Activated T-cell treated with anti-CD3 and anti-CD28 coated beads for 24 hours (primary cell): ENCODE results near the gene ENTPD7.

Experiments used
- DNase-seq: peaks from one replicate; pipeline ENCODE4 v3.0.0-alpha.2; 2020; ENCODE audit warnings: low read depth

The ENTPD7 gene

DNA sequence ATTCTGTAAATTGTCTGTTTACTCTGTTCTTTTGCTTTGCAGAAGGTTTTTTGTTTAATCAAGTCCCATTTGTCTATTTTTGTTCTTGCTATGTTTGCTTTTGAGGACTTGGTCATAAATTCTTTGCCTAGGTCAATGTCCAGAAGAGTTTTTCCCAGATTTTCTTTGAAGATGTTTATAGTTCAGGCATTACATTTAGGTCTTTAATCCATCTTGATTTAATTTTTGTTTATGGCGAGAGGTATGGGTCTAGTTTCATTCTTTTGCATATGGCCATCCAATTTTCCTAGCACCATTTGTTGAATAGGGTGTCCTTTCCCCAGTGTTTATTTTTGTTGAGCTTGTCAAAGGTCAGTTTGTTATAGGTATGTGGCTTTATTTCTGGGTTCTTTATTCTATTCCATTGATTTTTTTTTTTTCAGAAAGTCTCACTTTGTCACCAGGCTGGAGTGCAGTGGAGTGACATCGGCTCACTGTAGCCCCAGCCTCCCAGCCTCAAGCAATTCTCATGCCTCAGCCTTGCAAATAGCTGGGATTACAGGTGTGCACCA lies 11.6 kb upstream of the ENTPD7 start:
- DNase-seq = no peak

DNA sequence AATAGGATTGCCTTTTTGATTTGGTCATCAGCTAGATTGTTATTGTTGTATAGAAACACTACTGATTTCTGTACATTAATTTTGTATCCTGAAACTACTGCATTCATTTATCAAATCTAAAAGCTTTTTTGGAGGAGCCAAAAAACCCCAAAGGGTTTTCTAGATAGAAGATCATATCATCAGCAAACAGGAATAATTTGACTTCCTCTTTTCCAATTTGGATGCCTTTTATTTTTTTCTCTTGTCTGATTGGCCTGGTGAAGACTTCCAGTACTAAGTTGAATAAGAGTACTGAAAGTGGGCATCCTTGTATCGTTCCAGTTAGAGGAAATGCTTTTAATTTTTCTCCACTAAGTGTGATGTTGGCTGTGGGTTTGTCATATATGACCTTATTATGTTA lies 10.6 kb upstream of the ENTPD7 start:
- DNase-seq = no peak

DNA sequence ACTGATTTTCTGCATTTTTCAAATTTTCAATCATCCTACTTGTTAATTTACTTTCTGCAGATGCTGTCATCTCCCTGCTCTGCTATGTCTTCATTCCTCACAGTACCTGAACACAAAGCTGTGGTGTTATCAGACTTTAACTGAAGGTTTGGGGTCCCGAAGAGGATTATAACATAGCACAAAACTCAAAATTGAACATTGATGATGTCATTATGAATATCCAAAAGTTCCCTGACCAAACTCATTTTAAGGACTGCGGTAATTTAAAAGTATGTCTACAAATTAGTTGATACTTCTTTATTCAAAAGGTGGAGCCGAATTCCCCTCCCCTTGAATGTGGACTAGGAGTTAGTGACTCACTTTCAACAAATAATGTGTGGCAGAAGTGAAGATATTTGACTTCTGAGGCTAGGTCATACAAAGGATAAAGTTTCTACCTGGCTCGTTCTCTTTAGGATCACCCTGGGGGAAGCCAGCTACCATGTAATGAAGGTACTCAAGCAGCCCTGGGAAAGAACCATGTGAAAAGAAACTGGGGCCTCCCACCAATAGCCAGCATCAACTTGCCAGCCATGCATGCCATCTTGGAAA lies 6.4 kb upstream of the ENTPD7 start:
- DNase-seq = no peak

DNA sequence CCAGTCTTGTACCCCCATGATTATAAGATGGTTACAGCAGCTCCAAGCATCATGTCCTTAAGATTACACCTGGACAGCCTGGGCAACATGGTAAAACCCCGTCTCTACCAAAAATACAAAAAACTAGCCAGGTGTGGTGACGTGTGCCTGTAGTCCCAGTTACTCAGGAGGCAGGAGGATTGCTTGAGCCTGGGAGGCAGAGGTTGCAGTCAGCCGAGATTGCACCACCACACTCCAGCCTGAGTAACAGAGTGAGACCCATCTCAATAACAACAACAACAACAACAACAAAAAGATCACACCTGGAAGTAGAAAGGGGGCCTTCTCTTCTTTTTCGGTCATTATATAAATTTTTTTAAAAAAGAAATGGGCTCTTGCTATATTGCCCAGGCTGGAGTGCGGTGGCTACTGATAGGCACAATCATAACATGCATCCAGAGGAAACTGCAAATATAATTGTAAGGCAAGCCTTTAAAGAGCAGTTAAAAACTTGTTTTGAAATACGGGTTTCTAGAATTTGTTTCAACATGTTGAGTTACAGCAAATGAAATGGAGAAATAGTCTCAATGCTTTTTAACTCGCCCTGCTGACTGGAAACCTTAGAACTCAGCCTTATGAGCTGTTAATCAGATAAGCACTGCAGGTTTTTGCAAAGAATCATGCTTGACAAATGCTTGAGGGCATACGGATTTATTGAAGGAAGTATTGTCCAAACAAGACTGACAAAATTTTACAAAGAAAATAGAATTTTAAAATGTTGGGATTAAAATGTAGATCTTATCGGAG lies 4.7 kb upstream of the ENTPD7 start:
- no peak for DNase-seq

DNA sequence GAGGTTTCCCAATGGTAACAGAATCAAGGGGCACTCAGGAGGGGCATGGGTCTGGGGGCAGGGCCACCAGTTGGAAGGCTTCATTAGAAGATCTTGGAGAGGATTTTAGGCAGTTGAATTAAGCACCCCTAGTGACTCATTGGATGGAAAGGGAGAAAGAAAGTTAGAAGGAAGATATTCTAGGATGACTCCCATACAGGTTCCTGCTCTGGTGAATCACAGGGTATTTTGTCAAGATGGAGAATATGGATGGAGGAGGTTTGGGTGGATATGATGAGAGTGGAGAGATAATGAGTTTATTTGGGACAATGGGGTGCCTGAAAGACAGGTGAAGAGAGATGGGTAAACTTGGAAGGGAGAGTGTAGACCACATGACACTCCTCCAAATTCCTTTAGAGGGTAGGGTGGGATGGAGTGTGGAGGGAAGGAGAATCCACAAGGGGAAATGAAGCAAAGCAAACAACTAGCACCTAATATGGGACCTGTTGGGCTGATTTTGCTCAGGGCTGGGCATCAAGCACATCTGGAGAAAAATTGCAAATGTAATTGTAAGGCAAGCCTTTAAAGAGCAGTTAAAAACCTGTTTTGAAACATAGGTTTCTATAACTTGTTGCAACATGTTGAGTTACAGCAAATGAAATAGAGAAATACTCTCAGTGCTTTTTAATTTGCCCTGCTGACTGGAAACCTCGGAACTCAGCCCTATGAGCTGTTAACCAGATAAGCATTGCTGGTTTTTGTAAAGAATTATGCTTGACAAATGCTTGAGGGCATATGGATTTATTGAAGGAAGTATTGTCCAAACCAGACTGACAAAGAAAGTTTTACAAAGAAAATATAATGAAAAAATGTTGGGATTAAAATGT lies 2.9 kb upstream of the ENTPD7 start:
- no peak for DNase-seq

DNA sequence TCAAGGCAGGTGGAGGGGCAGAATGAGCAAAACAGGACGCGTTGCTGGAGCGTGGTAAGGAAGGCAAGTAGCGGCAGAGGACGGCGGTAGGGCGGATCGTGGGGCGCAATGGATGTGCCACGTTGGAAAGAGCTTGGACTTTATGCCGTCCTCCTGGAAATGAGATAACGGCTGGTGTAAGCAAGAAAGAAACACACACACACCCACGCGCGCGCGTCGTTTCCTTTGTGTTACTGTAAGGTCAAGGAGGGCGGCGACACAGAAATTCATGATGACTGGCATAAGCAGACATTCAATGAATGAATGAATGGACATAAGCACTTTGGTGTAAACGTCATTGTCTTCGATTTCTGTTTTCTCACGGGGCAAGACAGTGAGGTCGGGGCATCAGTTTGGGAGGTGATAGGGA lies 683 bp upstream of the ENTPD7 start:
- DNase-seq = peak; percentile 26

DNA sequence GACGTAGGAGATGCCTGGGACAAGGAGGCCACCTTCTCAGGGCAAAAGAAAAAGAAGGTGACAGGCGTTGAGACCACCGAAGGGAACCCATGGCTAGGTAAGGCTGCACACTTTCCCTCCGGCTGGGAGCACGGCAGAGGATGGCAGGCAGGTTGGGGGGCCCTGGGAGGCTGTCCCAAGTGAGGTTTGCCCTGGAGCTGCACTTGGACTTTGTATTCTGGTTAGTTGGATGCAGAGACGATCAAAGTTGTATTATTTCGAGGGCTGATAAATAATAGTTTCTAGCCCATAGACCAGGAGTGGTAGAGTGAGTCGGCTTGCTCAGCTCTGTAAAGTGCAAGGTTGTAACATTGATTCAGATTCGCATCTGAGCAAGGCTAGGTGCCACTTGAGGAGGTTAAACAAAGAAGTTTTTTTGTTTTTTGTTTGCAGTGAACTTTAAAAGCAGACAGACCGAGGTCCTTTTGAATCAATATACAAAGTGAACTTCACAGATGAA lies 608 bp downstream of the ENTPD7 start:
- DNase-seq = no peak

DNA sequence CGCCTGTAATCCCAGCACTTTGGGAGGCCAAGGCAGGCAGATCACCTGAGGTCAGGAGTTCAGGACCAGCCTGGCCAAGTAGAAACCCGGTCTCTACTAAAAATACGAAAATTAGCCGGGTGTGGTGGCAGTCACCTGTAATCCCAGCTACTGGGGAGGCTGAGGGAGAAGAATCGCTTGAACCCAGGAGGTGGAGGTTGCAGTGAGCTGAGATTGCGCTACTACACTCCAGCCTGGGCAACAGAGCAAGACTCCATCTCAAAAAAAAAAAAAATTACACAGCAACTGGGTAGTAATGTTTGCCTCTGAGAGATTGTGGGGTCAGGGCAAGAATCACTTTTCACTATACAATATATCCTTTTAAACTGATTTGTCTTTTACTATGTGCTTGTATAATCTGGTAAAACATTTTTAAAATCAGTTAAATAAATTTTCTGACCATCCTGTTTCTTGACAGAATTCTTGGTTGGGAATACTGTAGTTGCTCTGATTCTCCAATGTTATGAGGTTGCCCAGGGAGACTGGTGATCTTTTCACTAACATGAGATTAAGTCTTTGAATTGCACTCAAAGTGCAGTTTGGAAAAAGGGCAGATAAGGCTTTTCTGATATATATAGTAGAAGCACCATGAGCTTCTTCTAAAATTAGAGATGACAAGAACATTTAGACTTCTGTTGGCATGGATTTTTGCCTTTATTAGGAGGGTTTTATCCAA lies 1.5 kb downstream of the ENTPD7 start:
- DNase-seq = no peak

DNA sequence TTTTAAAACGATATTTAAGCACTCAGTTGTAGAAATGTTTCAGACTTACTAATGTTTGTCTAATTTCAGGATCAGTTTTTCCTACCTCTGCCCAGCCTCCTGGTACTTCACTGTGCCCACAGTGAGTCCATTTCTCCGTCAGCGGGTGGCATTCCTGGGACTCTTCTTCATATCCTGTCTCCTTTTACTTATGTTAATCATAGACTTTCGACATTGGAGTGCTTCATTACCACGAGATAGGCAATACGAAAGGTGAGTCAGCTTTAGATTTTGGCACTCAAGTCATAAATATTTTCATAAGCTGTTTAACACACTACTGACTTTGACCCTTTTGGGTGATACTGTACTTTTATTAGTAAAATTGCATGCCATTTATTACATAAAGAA lies 2.1 kb downstream of the ENTPD7 start:
- no peak for DNase-seq

DNA sequence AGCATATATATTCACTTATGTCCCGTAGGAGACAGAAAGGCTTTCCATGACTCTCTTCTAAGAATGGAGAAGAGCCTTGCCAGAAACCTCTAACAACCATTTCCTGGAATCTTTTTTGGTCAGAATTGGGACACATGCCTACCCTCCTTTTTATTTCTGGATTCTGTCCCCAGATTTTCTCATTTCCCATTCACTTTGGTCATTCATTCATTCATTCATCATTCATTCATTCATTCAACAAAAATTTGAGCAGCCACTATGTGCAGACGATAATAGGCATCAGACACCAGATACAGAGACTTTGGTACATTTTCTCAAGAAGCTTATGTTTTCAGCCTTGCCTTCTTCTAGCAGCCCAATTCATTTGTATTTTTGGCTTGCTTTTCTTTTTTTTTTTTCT lies 6.0 kb downstream of the ENTPD7 start:
- no peak for DNase-seq

DNA sequence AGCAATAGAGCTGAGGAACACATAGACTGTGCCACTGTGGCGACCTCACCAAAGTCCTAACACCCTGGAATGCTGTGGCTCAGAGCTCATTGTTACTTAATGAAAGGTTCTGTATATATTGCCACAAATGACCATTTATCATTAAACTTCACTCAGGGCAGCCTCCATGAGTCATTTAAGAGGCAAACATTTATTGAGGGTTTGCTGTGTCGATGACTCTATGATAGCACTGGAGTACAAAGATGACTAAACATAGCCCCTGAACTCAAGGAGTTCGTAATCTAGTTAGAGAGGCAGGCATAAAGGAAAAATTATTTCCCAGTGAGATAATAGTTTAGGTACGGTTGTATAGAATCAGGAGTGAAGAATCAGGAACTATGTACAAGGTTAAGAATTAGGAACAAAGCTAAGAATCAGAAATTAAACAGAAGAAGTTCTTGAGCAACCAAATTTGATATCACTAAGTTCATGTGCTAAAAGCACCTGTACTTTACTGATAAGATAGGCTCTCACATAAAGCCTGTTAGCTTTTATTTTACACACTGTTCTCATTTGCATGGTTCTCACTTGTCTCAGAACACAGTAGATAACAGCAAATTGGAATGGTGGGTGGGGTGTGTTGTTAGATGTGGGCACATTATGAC lies 7.9 kb downstream of the ENTPD7 start:
- no peak for DNase-seq

DNA sequence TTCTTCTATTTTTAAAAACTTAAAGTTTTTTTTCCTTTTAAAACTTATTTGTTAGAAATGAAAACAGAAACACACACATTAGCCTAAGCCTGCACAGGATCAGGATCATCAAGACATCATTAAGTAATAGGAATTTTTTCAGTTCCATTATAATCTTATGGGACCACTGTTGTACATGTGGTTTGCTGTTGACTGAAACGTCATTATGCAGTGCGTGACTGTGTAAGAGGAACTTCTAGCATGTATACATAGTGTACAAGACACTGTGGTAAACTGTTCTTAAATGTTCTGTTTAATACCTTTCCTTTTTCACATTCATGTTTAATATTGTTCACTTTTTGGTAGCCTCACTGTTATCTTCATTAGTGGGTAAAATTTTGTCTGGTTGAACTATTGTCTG lies 12.1 kb downstream of the ENTPD7 start:
- no peak for DNase-seq

DNA sequence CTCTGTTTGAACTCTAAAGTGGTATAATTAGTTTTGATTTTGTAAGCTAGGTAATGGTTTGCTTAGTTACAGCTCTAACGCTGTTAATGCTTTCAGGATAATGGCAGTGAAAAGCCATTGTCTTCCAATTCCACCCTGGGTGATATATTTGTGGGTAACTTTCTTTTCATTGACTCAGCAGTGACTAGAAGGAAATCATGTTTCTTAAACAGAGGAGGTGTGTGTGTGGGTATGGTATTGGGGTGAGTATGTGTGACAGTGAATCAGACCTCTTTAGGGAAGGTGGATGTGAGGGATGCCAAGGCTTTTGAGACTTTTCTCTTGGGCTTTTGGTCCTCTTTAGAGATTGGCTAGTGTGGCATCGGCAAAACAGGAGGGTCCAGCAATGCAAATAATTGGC lies 13.6 kb downstream of the ENTPD7 start:
- DNase-seq = no peak

DNA sequence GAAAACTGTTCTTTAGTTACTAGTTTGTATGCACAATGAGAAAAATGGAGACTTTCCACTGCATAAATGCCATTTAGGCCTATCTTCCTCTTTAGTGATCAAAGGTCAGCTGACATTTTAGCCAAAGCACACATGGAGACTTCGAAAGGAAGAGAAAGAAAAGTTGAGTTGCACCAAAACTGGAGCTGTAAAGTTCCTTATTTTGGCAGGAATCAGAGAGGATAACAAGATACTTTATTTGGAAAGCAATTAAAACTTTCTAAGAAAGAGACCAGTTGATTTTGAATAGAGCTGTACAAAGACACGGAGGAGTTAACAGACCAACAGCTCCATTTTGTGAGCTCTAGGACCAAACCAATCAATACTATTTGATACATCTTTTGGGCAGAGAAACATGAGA lies 14.2 kb downstream of the ENTPD7 start:
- DNase-seq = no peak

DNA sequence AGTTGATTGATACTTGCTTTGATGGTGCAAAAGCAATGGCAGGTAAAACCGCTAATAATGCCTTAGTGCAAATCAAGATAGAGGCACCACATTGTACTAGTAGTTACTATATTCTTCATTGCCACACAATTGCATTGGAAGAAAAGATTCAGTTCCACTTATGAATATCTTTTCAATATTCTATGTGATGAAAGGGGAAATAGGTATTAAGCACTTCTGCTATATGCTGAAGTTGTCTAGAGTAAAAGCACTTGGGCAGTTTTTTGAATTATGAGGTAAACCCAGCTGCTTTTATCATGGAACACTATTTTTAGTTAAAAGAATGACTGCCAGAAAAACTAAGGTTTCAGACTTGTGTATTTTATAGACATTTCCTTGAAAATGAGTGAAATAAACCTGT lies 15.5 kb downstream of the ENTPD7 start:
- DNase-seq = no peak

DNA sequence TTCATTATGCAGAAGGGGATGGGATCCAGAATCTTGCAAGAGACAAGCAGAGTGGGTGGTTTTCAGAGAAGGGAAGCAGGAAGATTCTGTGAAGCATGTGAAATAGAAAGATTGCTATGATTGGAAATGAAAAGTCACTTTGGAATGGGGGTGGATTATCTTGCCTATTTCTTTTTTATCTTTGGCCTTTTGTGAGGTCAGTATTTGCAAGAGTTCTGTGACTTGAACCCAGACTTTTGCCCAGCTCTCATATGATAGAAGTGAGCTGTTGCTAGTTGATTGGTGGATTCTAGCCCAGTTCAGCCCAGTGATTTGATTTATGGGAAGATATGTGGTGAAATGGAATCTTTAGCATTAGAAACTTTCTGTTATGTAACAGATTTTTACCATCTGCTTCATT lies 17.1 kb downstream of the ENTPD7 start:
- no peak for DNase-seq

DNA sequence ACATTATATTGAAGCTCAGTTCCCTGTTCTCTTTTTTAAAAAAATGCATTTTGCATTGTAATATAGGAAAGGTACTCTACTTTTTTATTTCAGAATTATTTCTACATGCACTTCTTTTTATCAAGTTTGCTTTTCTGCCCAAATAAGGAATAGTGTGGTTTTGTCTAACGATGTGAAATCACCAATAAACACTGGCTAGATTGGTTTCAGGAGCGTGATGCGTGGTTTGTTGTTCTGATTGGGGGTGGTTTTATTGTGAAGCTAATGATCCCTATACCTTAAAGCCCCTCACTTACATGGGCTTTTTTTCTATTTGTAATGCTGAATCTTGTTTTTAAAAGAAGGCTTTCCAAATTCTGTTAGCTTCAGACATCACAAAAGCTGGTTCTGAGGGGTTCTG lies 17.6 kb downstream of the ENTPD7 start:
- DNase-seq = no peak

DNA sequence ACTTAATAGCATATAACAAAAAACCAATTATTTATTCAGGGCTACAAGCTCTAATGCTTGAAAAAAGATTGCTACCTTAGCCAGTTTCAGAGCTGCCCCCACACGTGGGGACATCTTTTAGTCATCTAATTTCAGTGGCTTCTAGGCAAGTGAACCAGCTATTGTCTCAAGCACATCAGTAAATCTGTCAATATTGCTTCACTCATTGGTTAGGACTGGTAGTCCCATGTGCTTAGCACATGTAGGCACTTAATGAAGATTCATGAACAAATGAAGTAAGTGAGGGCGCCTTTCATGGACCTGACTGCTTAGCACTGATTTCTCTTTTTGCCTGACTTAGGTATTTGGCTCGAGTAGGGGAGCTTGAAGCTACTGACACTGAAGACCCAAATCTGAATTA lies 19.6 kb downstream of the ENTPD7 start:
- no peak for DNase-seq

DNA sequence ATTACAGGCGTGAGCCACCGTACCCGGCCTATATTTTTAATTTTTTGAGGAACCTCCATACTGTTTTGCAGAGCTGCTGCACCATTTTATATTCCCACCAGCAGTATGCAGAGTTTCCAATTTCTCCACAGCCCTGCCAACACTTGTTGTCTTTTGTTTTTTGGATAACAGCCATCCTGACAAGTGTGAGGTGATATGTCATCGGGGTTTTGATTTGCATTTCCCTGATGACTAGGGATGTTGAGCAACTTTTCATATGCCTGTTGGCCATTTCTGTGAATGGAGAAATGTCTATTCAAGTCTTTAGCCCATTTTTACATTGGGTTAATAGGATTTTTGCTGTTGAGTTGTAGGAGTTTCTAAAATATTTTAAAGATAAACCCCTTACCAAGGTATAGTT lies 22.2 kb downstream of the ENTPD7 start:
- no peak for DNase-seq

DNA sequence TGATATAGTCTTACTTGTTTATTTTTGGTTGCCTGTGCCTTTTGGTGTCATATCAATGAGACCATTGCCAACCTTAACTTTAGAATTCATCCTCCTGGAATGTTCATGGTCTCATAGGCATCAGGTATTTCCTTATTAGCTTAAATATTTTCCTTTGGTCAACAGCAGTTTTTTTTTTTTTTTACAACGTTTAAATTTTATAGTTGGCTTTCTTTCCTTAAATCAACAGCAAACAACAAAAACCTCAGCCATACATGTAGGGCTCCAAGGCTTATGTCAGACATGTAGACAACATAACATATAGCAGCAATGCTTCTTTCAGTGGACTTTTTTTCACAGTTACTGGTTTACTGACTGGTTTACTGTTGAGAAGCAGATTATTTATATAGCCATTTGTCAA lies 22.7 kb downstream of the ENTPD7 start:
- DNase-seq = no peak

DNA sequence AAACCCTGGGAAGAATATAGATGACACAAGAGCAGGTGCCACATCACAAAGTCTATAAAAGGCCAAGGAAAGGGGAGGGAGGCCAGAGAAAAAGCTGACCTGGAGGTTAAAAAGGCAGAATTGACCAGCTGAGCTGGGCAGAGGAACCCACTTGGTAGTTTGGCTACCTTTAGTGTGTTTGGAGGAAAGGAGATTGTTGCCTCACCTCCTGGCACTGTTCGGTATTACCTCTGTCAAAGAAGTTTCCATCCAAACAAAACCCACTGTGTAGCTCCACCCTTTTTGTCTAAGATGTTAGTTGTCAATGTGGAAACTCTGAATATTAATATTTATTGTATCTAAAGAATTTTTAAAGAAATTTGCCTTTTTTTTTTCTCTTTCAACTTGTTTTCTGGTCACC lies 23.4 kb downstream of the ENTPD7 start:
- DNase-seq = no peak

DNA sequence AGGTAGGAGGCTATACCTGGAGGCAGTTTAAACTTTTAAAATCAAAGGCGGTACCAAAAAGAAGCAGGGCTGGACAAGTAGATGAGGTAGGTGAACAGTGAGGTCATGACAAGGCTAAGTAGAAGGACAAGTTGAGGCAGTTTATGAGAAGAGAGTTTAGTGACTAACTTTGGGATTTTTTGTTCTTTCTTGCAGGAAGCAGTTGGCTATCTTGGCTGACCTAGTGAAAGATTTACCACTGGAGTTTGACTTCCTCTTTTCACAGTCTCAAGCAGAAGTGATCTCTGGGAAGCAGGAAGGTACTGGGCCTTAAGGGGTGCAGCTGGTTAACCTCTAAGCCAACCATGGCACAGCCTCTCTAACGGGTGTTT lies 26.3 kb downstream of the ENTPD7 start:
- no peak for DNase-seq
